Suprapubic skin (tissue), 4 donors: ENCODE data around the gene CST3. TPM values are rescaled to one million over a fixed set of nuclear protein-coding genes. Genes with fewer than 3 reads are reported as not detected.

Source experiments
- DNase-seq, 2 donors: peaks; one replicate each; pipeline ENCODE4 v3.0.0-alpha.2; 2019; ENCODE audit warnings: low spot score in 2 of 2
- H3K27ac ChIP-seq: fragments of 200-600 bp; sonication (generic); one replicate; pipeline ENCODE4 v1.5.1; 2019
- H3K27me3 ChIP-seq: fragments of 200-600 bp; sonication (generic); one replicate; pipeline ENCODE4 v1.5.1; 2019
- H3K36me3 ChIP-seq: fragments of 200-600 bp; sonication (generic); one replicate; pipeline ENCODE4 v1.5.1; 2019
- H3K4me1 ChIP-seq: fragments of 200-600 bp; sonication (generic); one replicate; pipeline ENCODE4 v1.5.1; 2019
- H3K4me3 ChIP-seq: fragments of 200-600 bp; sonication (generic); one replicate; pipeline ENCODE4 v1.5.1; 2019; ENCODE audit warnings: mild to moderate bottlenecking
- H3K9me3 ChIP-seq: fragments of 200-600 bp; sonication (generic); one replicate; pipeline ENCODE4 v1.5.1; 2019
- EP300 ChIP-seq: sonication (generic); formaldehyde crosslinking; IDR thresholded peaks from one replicate; pipeline ENCODE4 v1.6.1; 2017; ENCODE audit warnings: antibody characterized with exemption
- POLR2A ChIP-seq, 2 donors: fragments of 450-650 bp; IDR thresholded peaks; one replicate each; pipeline ENCODE4 v1.6.1; 2017; ENCODE audit warnings: antibody characterized with exemption in 2 of 2, mild to moderate bottlenecking in 2 of 2, moderate library complexity in 2 of 2
- POLR2AphosphoS5 ChIP-seq, 3 donors: sonication (generic); formaldehyde crosslinking; IDR thresholded peaks; one replicate each; pipeline ENCODE4 v1.6.1; 2017; ENCODE audit warnings: antibody characterized with exemption in 3 of 3
- WGBS: methylation state at CpG from one replicate; pipeline ENCODE4 v1.1.5; 2018; 5-methylcytosine and 5-hydroxymethylcytosine counted together
- total RNA-seq, 4 donors: library from RNA; depleted of rRNA; stranded (reverse); fragments of >200 nt; gene quantifications; one replicate each; pipeline ENCODE4 v1.1.0, GENCODE V29; 2016
- TF ChIP-seq, protein P1 (sequence below), 2 donors: fragments of 200-600 bp in 1 of 2; fragments of 450-650 bp in 1 of 2; sonication (generic) in 1 of 2; IDR thresholded peaks; one replicate each; pipeline ENCODE4 v1.5.1; 2016 to 2019; ENCODE audit warnings: antibody characterized with exemption in 2 of 2, mild to moderate bottlenecking in 1 of 2, moderate library complexity in 1 of 2

The CST3 gene
- total RNA-seq, 4 donors from 2014 or later, result 258 to 476 (median 386) TPM

DNA sequence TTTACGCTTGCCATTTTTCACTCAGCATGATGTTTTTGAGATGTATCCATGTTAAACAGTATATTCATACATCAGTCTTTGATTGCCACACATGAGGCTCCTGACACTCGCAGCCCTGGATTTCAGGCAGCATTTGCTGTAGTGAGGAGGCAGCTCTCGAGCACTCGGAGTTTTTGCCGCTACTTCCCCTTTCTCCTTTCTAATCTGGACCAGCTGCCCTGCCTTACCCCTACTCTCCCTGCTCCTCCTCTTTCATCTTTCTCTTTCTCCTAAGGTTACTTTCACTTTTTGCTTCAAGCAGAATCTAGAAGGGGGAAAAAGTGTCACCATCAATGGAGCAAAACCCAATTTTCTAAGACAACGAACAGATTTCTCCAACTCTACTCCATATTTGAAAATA is 5.9 kb upstream of the CST3 start:
- H3K4me3 ChIP-seq, result no peak overlapping the region
- DNase-seq, result no peak
- no peaks in the 10 kb centered on the region for H3K27me3 ChIP-seq
- peaks cover 20% of the 10 kb centered on the region for H3K4me1 ChIP-seq
- no peaks in the 10 kb centered on the region for H3K36me3 ChIP-seq
- WGBS, result 65% methylated on average over 6 of the region's 6 CpGs
- H3K27ac ChIP-seq, result no peak overlapping the region
- TF ChIP-seq EP300, result no peak
- TF ChIP-seq POLR2A (IDR thresholded peaks at IDR 0.05), result no peak
- TF ChIP-seq, protein P1, sequence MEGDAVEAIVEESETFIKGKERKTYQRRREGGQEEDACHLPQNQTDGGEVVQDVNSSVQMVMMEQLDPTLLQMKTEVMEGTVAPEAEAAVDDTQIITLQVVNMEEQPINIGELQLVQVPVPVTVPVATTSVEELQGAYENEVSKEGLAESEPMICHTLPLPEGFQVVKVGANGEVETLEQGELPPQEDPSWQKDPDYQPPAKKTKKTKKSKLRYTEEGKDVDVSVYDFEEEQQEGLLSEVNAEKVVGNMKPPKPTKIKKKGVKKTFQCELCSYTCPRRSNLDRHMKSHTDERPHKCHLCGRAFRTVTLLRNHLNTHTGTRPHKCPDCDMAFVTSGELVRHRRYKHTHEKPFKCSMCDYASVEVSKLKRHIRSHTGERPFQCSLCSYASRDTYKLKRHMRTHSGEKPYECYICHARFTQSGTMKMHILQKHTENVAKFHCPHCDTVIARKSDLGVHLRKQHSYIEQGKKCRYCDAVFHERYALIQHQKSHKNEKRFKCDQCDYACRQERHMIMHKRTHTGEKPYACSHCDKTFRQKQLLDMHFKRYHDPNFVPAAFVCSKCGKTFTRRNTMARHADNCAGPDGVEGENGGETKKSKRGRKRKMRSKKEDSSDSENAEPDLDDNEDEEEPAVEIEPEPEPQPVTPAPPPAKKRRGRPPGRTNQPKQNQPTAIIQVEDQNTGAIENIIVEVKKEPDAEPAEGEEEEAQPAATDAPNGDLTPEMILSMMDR (IDR thresholded peaks at IDR 0.05), result no peak
- TF ChIP-seq POLR2AphosphoS5 (IDR thresholded peaks at IDR 0.05), result no peak
- H3K9me3 ChIP-seq, result no peaks in the 10 kb centered on the region

DNA sequence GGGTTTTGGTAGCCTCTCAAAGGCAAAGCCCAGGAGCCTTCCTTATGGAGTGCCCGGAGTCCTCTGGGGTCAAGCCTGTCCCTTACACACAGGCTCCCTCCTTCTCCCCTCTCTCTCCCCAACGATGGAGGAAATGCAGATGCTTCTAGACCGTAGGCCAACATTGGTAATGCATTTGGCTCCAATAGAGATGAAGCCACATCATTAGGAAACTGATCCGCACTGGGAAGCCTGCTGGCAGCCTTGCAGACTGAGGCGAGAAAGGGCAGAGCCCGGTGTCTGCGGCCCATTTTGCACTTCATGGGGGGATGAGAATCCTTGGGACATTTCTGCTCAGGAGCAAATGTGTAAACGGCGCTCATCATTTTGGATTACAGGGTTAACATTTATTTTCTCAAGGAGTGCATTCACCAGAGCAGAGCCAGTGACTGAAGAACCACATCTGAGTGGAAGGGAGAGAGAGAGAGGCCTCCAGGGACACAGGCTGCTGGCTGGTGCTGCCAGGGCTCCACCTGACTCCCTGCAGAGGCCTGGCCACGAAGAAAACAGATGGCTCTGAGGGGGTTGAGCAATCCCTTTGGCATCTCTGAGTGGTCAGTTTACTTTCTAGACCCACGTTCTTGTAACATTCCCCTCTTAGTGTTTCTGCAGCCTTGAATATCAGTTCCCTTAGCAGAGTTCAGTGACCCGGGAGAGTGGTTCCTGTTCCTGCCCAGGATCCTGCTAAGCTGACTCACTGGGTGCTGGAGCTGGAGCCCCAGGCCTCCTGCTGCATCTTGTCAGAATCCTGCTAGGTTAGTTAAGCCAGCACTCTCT is 4.4 kb upstream of the CST3 start:
- H3K36me3 ChIP-seq, result no peaks in the 10 kb centered on the region
- no peak for DNase-seq
- TF ChIP-seq EP300, result no peak
- TF ChIP-seq, protein P1 (IDR thresholded peaks at IDR 0.05), result no peak
- TF ChIP-seq POLR2A (IDR thresholded peaks at IDR 0.05), result no peak
- TF ChIP-seq POLR2AphosphoS5 (IDR thresholded peaks at IDR 0.05), result no peak
- 52% methylated on average over 12 of the region's 12 CpGs for WGBS
- peaks cover 27% of the 10 kb centered on the region for H3K4me1 ChIP-seq
- peak overlapping the region; percentile 18 for H3K27ac ChIP-seq
- no peak overlapping the region for H3K4me3 ChIP-seq
- no peaks in the 10 kb centered on the region for H3K27me3 ChIP-seq
- H3K9me3 ChIP-seq, result no peaks in the 10 kb centered on the region

DNA sequence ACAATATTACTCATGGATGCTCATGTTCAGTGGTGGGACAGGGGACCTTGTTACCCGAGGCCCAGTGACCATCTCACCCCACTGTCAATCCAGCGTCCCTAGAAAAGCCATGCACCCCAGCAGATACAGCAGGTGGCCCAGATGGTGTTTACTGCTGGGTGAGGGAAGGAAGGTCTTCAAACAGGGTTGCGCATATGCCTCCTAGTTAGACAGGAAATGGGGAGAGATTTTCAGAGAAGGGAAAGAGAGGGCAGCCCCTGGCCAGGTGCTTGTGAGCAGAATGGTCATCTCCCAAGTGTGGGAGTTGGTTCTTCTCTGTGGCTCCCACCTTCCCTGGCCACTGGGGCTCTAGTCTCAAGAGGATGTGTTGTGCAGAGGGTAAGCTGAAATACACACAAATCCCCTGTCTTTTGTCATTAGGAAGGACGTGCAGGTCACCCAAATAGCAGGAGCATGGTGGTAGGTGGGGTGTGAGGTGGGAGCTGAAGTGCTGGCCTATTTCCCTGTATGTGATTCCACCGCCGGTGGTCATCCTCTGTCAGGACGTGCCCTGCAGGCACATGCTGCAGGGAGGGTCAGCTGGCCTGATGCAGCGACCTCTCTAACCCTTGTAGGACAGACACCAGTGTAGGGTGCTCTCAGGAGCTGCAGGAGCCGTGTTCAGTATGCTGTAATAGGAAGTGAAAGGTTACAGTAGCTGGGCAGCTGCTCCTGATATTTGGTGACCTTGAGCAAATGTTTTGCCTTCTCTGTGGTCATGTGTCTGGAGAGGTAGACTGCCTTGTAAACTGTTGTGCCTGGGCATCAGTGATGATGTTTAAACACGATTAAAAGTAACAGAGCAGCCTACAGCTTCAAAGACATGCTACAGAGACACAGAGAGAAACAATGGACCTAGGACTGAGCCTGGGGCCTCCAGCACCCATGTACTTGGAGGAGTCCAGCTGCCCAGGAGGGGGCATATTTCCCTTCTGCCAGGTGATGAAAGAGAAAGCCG is 3.2 kb upstream of the CST3 start:
- Histone ChIP-seq H3K27me3 (no peaks in the 10 kb centered on the region), H3K9me3 (no peaks in the 10 kb centered on the region), H3K36me3 (no peaks in the 10 kb centered on the region), H3K27ac (no peak overlapping the region), H3K4me3 (no peak overlapping the region), H3K4me1 (peaks cover 38% of the 10 kb centered on the region)
- 86% methylated on average over 6 of the region's 11 CpGs for WGBS
- DNase-seq, result no peak
- TF ChIP-seq POLR2AphosphoS5 (IDR thresholded peaks at IDR 0.05) (no peak), POLR2A (IDR thresholded peaks at IDR 0.05) (no peak), EP300 (no peak)
- TF ChIP-seq, protein P1 (IDR thresholded peaks at IDR 0.05), result no peak

DNA sequence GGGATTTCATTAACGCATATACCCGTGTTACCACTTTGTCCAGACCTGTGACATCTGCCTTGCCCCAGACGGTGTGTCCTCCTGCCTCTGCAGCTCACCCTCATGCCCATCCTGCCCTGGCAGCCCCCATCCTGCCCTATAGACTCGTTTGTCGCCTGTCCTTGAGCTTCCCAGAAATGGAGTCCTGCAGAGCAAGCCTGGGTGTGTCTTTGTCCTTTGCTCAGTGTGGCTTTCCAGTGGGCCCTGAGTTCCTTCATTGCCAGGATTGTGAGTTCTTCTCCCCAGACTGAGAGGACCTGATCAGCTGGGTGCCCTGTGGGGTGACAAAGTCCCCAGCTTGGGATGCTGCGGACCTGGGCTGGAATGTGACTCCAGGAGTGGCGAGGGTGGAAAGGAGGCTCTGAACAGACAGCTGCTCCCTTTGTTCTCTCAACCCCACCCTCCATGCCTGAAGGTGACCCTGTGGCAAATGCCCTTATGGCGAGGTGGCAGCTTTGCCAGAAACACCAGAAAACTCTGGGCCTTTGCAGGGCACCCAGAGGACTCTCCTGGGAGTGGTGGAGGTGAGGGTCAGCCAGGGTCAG is 2.4 kb upstream of the CST3 start:
- H3K9me3 ChIP-seq, result no peaks in the 10 kb centered on the region
- WGBS, result 72% methylated on average over 6 of the region's 8 CpGs
- no peaks in the 10 kb centered on the region for H3K36me3 ChIP-seq
- TF ChIP-seq, protein P1 (IDR thresholded peaks at IDR 0.05), result no peak
- no peak for TF ChIP-seq EP300
- no peak for TF ChIP-seq POLR2AphosphoS5 (IDR thresholded peaks at IDR 0.05)
- no peak for TF ChIP-seq POLR2A (IDR thresholded peaks at IDR 0.05)
- peaks cover 47% of the 10 kb centered on the region for H3K4me1 ChIP-seq
- no peak overlapping the region for H3K4me3 ChIP-seq
- no peak overlapping the region for H3K27ac ChIP-seq
- no peaks in the 10 kb centered on the region for H3K27me3 ChIP-seq
- no peak for DNase-seq
